ENCODE data around the gene PALM2AKAP2. TPM values are rescaled to one million over a fixed set of nuclear protein-coding genes. Genes with fewer than 3 reads are reported as not detected.

Gene PALM2AKAP2
- total and polyA plus RNA-seq, 9 of the 15 experiments (the other 6 are each of a cell fraction or from before 2014, with no cell fraction given): not detected

- H3K9me3 ChIP-seq (replicated peaks; ENCODE audit: control insufficient read depth, insufficient read depth, low read depth, low read length): no peaks in the 10 kb centered on the region
- no peaks in the 10 kb centered on the region for H3K27me3 ChIP-seq (ENCODE audit: control insufficient read depth in 2 of 2, insufficient read depth in 2 of 2, low read length in 2 of 2)
- H3K36me3 ChIP-seq (ENCODE audit: control insufficient read depth, insufficient read depth, low read length): no peaks in the 10 kb centered on the region
- H3K9me1 ChIP-seq (ENCODE audit: control insufficient read depth, insufficient read depth, low read length): no peaks in the 10 kb centered on the region
- in situ Hi-C loops (cut with MboI): no loop called here
- H3K4me1 ChIP-seq (replicated peaks in 1 of 2; ENCODE audit: control insufficient read depth in 2 of 2, insufficient read depth in 2 of 2, low read length in 2 of 2): no peaks in the 10 kb centered on the region
- intact Hi-C loops (cut with micrococcal nuclease): no loop called here
- BruUV-seq (replicated peaks): no TSS peak
- DNase-seq (ENCODE audit: extremely low read depth in 1 of 4, low spot score in 3 of 4) (no peak), ATAC-seq (no peak), FAIRE-seq (no peak)
- H4K20me1 ChIP-seq (replicated peaks; ENCODE audit: control insufficient read depth, insufficient read depth, low read length): no peaks in the 10 kb centered on the region
- no peak overlapping the region for H3K9ac ChIP-seq (ENCODE audit: insufficient read depth in 1 of 2, low read depth in 2 of 2, low read length in 2 of 2)
- ChIA-PET CTCF (ENCODE audit: low intra/inter-chr PET ratio) (no interaction called here), POLR2A (no interaction called here)
- no peak overlapping the region for H2AFZ ChIP-seq (ENCODE audit: low read depth, low read length)
- no peak overlapping the region for H3K4me2 ChIP-seq (ENCODE audit: insufficient read depth, low read length)
- no peak overlapping the region for H3K4me3 ChIP-seq
- H3K79me2 ChIP-seq (ENCODE audit: control insufficient read depth, insufficient read depth, low read length): no peaks in the 10 kb centered on the region
- no peak for TF ChIP-seq DPF2 (IDR thresholded peaks at IDR 0.05)
- no peak for TF ChIP-seq ARID4B (CRISPR knock-in tag; IDR thresholded peaks at IDR 0.05)
- TF ChIP-seq, protein P1, sequence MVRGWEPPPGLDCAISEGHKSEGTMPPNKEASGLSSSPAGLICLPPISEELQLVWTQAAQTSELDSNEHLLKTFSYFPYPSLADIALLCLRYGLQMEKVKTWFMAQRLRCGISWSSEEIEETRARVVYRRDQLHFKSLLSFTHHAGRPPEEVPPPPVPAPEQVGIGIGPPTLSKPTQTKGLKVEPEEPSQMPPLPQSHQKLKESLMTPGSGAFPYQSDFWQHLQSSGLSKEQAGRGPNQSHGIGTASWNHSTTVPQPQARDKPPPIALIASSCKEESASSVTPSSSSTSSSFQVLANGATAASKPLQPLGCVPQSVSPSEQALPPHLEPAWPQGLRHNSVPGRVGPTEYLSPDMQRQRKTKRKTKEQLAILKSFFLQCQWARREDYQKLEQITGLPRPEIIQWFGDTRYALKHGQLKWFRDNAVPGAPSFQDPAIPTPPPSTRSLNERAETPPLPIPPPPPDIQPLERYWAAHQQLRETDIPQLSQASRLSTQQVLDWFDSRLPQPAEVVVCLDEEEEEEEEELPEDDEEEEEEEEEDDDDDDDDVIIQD (CRISPR knock-in tag; IDR thresholded peaks at IDR 0.05): no peak
- TF ChIP-seq BCLAF1 (IDR thresholded peaks at IDR 0.05; ENCODE audit: borderline replicate concordance in 1 of 2, control insufficient read depth in 1 of 2, low read depth in 2 of 2, low read length in 1 of 2): no peak
- TF ChIP-seq NFRKB (IDR thresholded peaks at IDR 0.05; ENCODE audit: low read depth): no peak
- TF ChIP-seq POLR2B (IDR thresholded peaks at IDR 0.05; ENCODE audit: low read depth, partially characterized antibody): no peak
- TF ChIP-seq ZNF398 (CRISPR knock-in tag; IDR thresholded peaks at IDR 0.05): no peak
- TF ChIP-seq, protein P2, sequence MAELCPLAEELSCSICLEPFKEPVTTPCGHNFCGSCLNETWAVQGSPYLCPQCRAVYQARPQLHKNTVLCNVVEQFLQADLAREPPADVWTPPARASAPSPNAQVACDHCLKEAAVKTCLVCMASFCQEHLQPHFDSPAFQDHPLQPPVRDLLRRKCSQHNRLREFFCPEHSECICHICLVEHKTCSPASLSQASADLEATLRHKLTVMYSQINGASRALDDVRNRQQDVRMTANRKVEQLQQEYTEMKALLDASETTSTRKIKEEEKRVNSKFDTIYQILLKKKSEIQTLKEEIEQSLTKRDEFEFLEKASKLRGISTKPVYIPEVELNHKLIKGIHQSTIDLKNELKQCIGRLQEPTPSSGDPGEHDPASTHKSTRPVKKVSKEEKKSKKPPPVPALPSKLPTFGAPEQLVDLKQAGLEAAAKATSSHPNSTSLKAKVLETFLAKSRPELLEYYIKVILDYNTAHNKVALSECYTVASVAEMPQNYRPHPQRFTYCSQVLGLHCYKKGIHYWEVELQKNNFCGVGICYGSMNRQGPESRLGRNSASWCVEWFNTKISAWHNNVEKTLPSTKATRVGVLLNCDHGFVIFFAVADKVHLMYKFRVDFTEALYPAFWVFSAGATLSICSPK (IDR thresholded peaks at IDR 0.05; ENCODE audit: borderline replicate concordance): no peak
- no peak overlapping the region for H3K27ac ChIP-seq (ENCODE audit: extremely low read depth, low read depth, low read length)
- WGBS (ENCODE audit: insufficient coverage, low coverage, missing lambda C conversion rate): 0% methylated on average over 3 of the region's 3 CpGs
These were observed 7.7 kb downstream of the PALM2AKAP2 start for GRCh38 chr9:109787735-109788134.

Data from K562 (cell line).